ENCODE data around the gene MAN1A1.

DNA sequence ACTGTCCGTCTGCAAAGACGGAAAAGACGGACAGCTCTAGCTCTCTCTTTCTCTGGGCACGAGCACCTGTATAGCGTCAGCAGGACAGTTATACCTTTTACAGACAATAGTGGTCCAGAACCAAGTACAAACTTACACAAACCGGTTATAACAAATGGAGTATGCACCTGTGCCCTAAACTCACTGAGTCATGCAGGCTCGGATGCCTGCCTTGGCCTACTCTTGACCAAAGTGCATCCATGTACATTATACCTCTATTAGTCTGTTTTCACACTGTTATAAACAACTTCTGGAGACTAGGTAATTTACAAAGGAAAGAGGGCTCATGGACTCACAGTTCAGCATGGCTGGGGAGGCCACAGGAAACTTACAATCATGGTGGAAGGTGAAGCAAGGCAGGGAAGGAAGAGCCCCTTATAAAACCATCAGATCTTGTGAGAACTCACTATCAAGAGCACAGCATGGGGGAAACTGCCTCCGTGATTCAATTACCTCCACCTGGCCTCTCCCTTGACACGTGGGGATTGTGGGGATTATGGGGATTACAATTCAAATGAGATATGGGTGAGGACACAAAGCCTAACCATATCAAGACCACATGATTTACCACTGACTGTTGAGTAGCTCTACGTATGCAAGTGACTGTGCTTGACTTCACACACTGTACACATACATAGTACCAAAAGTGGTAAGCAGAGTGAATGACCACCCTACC lies 23.1 kb downstream of the MAN1A1 start:
- no peak for TF ChIP-seq POLR2AphosphoS5 (IDR thresholded peaks at IDR 0.05)
- TF ChIP-seq CTCF (IDR thresholded peaks at IDR 0.05 in 8 of 11, conservative IDR thresholded peaks at IDR 0.05 in 3 of 11): no peak
- no peak for TF ChIP-seq POLR2A (IDR thresholded peaks at IDR 0.05)

Data from spleen (tissue), 7 donors.